Measurements from ENCODE around the gene ZSCAN31. TPM values are rescaled to one million over a fixed set of nuclear protein-coding genes. Genes with fewer than 3 reads are reported as not detected.

ZSCAN31 gene
- total RNA-seq, 4 donors from 2014 or later: 9.0 to 28.3 (median 17.0) TPM

- Histone ChIP-seq H3K9me3 (no peaks in the 10 kb centered on the region), H3K4me3 (peak within 1 kb of the TSS; percentile 45 to 68 (median 60)), H3K27me3 (no peaks in the 10 kb centered on the region), H3K27ac (peak within 1 kb of the TSS; percentile 34 to 53 (median 48)), H3K4me1 (peaks cover 0 to 16% (median 3%) of the 10 kb centered on the region in 4 donors), H3K36me3 (peaks cover 0 to 4% (median under 1%) of the 10 kb centered on the region in 4 donors)
- WGBS, 2 donors (ENCODE audit: low coverage in 1 of 2): 1 to 3% methylated on average over 5 to 39 of the region's 50 CpGs
- intact Hi-C loops (cut with DNase I; ENCODE audit: low total_unique reads): loop anchor here (10.0 kb wide), 1 partner anchor 53 kb away; the partner anchor contains the start of gene ZSCAN31
- in situ Hi-C loops (cut with MboI; ENCODE audit: low pct_ligation_motif_present in 1 of 4, low pct_unique_long_range_greater_than_20kb in 1 of 4, low sequenced_read_pairs in 3 of 4): no loop called here
- TF ChIP-seq CTCF (IDR thresholded peaks at IDR 0.05): no peak
- peak in 1 of 3 donors; percentile 42 for TF ChIP-seq POLR2AphosphoS5 (IDR thresholded peaks at IDR 0.05)
- peak; percentile 71 for DNase-seq
These were observed 54.5 kb downstream of the ZSCAN31 start, which contains the start of gene PGBD1 for GRCh38 chr6:28281288-28282064. Gene PGBD1, plus strand, starts transcription at chr6:28281572. Its CDS starts 2,242 bp downstream, at chr6:28283814.

- DNase-seq: no peak
- no peaks in the 10 kb centered on the region for H3K9me3 ChIP-seq
- 37 to 47% methylated on average over 3 of the region's 3 CpGs for WGBS, 2 donors (ENCODE audit: low coverage in 1 of 2)
- peak overlapping the region in 2 of 4 donors; percentile 45 to 51 for H3K27ac ChIP-seq
- H3K36me3 ChIP-seq: peaks cover 0 to 11% (median 4%) of the 10 kb centered on the region in 4 donors
- H3K27me3 ChIP-seq: no peaks in the 10 kb centered on the region
- TF ChIP-seq CTCF (IDR thresholded peaks at IDR 0.05): no peak
- TF ChIP-seq POLR2AphosphoS5 (IDR thresholded peaks at IDR 0.05): no peak
- TF ChIP-seq POLR2A (IDR thresholded peaks at IDR 0.05): no peak
- TF ChIP-seq EP300 (IDR thresholded peaks at IDR 0.05; ENCODE audit: low read depth): no peak
- H3K4me3 ChIP-seq: peak overlapping the region in 3 of 4 donors; percentile 45 to 67 (median 52)
- intact Hi-C loops (cut with DNase I; ENCODE audit: low total_unique reads) (loop anchor here (10.0 kb wide), 1 partner anchor 54 kb away; the partner anchor contains the start of gene ZSCAN31), in situ Hi-C loops (cut with MboI; ENCODE audit: low pct_ligation_motif_present in 1 of 4, low pct_unique_long_range_greater_than_20kb in 1 of 4, low sequenced_read_pairs in 3 of 4) (no loop called here)
- peaks cover 0 to 16% (median 3%) of the 10 kb centered on the region in 4 donors for H3K4me1 ChIP-seq
These were observed 55.2 kb downstream of the ZSCAN31 start for GRCh38 chr6:28280595-28281287.

- WGBS, 2 donors (ENCODE audit: low coverage in 1 of 2): 78 to 88% methylated on average over 3 of the region's 3 CpGs
- Histone ChIP-seq H3K4me3 (no peak overlapping the region), H3K27me3 (no peaks in the 10 kb centered on the region), H3K27ac (no peak overlapping the region), H3K4me1 (peaks cover 0 to 16% (median 3%) of the 10 kb centered on the region in 4 donors), H3K36me3 (peaks cover 0 to 40% (median 13%) of the 10 kb centered on the region in 4 donors), H3K9me3 (no peaks in the 10 kb centered on the region)
- intact Hi-C loops (cut with DNase I; ENCODE audit: low total_unique reads) (no loop called here), in situ Hi-C loops (cut with MboI; ENCODE audit: low pct_ligation_motif_present in 1 of 4, low pct_unique_long_range_greater_than_20kb in 1 of 4, low sequenced_read_pairs in 3 of 4) (no loop called here)
- TF ChIP-seq EP300 (IDR thresholded peaks at IDR 0.05; ENCODE audit: low read depth): no peak
- TF ChIP-seq POLR2AphosphoS5 (IDR thresholded peaks at IDR 0.05): no peak
- no peak for TF ChIP-seq POLR2A (IDR thresholded peaks at IDR 0.05)
- TF ChIP-seq CTCF (IDR thresholded peaks at IDR 0.05): no peak
- no peak for DNase-seq
These were observed 58.2 kb downstream of the ZSCAN31 start for GRCh38 chr6:28277746-28278145.

- no peaks in the 10 kb centered on the region for H3K9me3 ChIP-seq
- no peak for DNase-seq
- TF ChIP-seq EP300 (IDR thresholded peaks at IDR 0.05; ENCODE audit: low read depth) (no peak), CTCF (IDR thresholded peaks at IDR 0.05) (no peak), POLR2AphosphoS5 (IDR thresholded peaks at IDR 0.05) (no peak), POLR2A (IDR thresholded peaks at IDR 0.05) (no peak)
- no peak overlapping the region for H3K4me3 ChIP-seq
- in situ Hi-C loops (cut with MboI; ENCODE audit: low pct_ligation_motif_present in 1 of 4, low pct_unique_long_range_greater_than_20kb in 1 of 4, low sequenced_read_pairs in 3 of 4): loop anchor here in 1 of 4 donors (25.0 kb wide), 1 partner anchor 87 kb away; no protein-coding TSS in a partner anchor
- intact Hi-C loops (cut with DNase I; ENCODE audit: low total_unique reads): no loop called here
- peaks cover 0 to 48% (median 19%) of the 10 kb centered on the region in 4 donors for H3K36me3 ChIP-seq
- no peak overlapping the region for H3K27ac ChIP-seq
- H3K27me3 ChIP-seq: no peaks in the 10 kb centered on the region
- no peaks in the 10 kb centered on the region for H3K4me1 ChIP-seq
These were observed 61.1 kb downstream of the ZSCAN31 start for GRCh38 chr6:28274888-28275287.
